Activated T-helper 2 cell treated with anti-CD3 and anti-CD28 coated beads, Interferon-gamma antibody, Interleukin-2, Interleukin-4, amounts not matched to agents 10 μg/mL and 5 μg/mL and 100 μg/mL, durations not matched to agents 14 hours and 24 hours and 36 hours (primary cell): ENCODE results near the gene FLOT1. TPM values are rescaled to one million over a fixed set of nuclear protein-coding genes. Genes with fewer than 3 reads are reported as not detected.
A peak's percentile ranks its signal among the peaks of the same experiment; 100 is the strongest.

Source experiments
- DNase-seq: peaks from one replicate; pipeline ENCODE4 v3.0.0; 2021; ENCODE audit warnings: low spot score
- H3K27ac Mint-ChIP-seq: one replicate; pipeline ENCODE4 v1.8.0; 2021; ENCODE audit warnings: mixed read lengths
- H3K27me3 Mint-ChIP-seq: one replicate; pipeline ENCODE4 v1.8.0; 2021; ENCODE audit warnings: low read depth, mixed read lengths
- H3K36me3 Mint-ChIP-seq: one replicate; pipeline ENCODE4 v1.8.0; 2021; ENCODE audit warnings: low read depth, mixed read lengths
- H3K4me1 Mint-ChIP-seq: one replicate; pipeline ENCODE4 v1.8.0; 2021; ENCODE audit warnings: low read depth, mixed read lengths
- H3K4me3 Mint-ChIP-seq: one replicate; pipeline ENCODE4 v1.8.0; 2021; ENCODE audit warnings: low read depth, mild to moderate bottlenecking, moderate library complexity, mixed read lengths
- H3K9me3 Mint-ChIP-seq: one replicate; pipeline ENCODE4 v1.8.0; 2021; ENCODE audit warnings: mixed read lengths
- intact Hi-C: fragments of 100-400 bp; cut with micrococcal nuclease; formaldehyde crosslinking; loops from one replicate; pipeline ENCODE4 v1.15.1; 2023
- total RNA-seq: library from RNA; stranded (reverse); gene quantifications from 2 replicates; pipeline ENCODE4 v1.2.3, GENCODE V29; 2022

The FLOT1 gene
- total RNA-seq, 1 donor from 2014 or later, result 214 TPM

GRCh38 chr6:30682143-30683117 lies 60.1 kb downstream of the FLOT1 start:
- H3K27me3 Mint-ChIP-seq, result no peaks in the 10 kb centered on the region
- H3K9me3 Mint-ChIP-seq, result no peaks in the 10 kb centered on the region
- peak overlapping the region; percentile 96 for H3K27ac Mint-ChIP-seq
- H3K4me1 Mint-ChIP-seq, result peaks cover 24% of the 10 kb centered on the region
- H3K4me3 Mint-ChIP-seq, result peak overlapping the region; percentile 97
- peak; percentile 88 for DNase-seq
- intact Hi-C loops, result loop anchor here (1.0 to 5.0 kb wide), 10 partner anchors 9 to 355 kb away; partner anchors contain the start of genes DHX16, HLA-E, MDC1 and MRPS18B
- H3K36me3 Mint-ChIP-seq, result peaks cover 80% of the 10 kb centered on the region

GRCh38 chr6:30681766-30682142 lies 60.7 kb downstream of the FLOT1 start:
- Mint-ChIP-seq H3K9me3 (no peaks in the 10 kb centered on the region), H3K27ac (peak overlapping the region; percentile 96), H3K36me3 (peaks cover 87% of the 10 kb centered on the region), H3K4me1 (peaks cover 24% of the 10 kb centered on the region), H3K27me3 (no peaks in the 10 kb centered on the region), H3K4me3 (peak overlapping the region; percentile 97)
- intact Hi-C loops, result loop anchor here (1.0 to 5.0 kb wide), 10 partner anchors 8 to 354 kb away; partner anchors contain the start of genes DHX16, HLA-E, MDC1 and MRPS18B
- DNase-seq, result no peak

- Mint-ChIP-seq H3K36me3 (peaks cover 83% of the 10 kb centered on the region), H3K9me3 (no peaks in the 10 kb centered on the region), H3K4me3 (peak overlapping the region; percentile 97), H3K27me3 (no peaks in the 10 kb centered on the region), H3K4me1 (peaks cover 26% of the 10 kb centered on the region), H3K27ac (peak overlapping the region; percentile 75)
- intact Hi-C loops, result loop anchor here (1.0 to 5.0 kb wide), 7 partner anchors 42 to 353 kb away; partner anchors contain the start of genes HLA-E and TRIM39
- no peak for DNase-seq
Observed at GRCh38 chr6:30679765-30680535, 62.5 kb downstream of the FLOT1 start.

GRCh38 chr6:30678964-30679726 lies 63.3 kb downstream of the FLOT1 start:
- Mint-ChIP-seq H3K36me3 (peaks cover 77% of the 10 kb centered on the region), H3K4me3 (peak overlapping the region; percentile 97), H3K27ac (peak overlapping the region; percentile 75), H3K27me3 (no peaks in the 10 kb centered on the region), H3K4me1 (peaks cover 26% of the 10 kb centered on the region), H3K9me3 (no peaks in the 10 kb centered on the region)
- intact Hi-C loops, result loop anchor here (1.0 kb wide), 1 partner anchor 43 kb away; no protein-coding TSS in a partner anchor
- peak; percentile 86 for DNase-seq

Other genes with a start within 250 kb of the FLOT1 start
- 79.8 and 88.2 TPM in 2 replicates for gene GNL1, start 186.2 kb downstream of the FLOT1 start, total RNA-seq
- 35.0 and 36.6 TPM in 2 replicates for gene PRR3, start 185.4 kb downstream of the FLOT1 start, total RNA-seq
- 102 and 112 TPM in 2 replicates for gene ABCF1, start 171.2 kb downstream of the FLOT1 start, total RNA-seq
- 96.7 and 102 TPM in 2 replicates for gene PPP1R10, start 125.4 kb downstream of the FLOT1 start, total RNA-seq
- 71.9 and 74.9 TPM in 2 replicates for gene MRPS18B, start 124.8 kb downstream of the FLOT1 start, total RNA-seq
- gene ATAT1, start 115.8 kb downstream of the FLOT1 start, total RNA-seq, result 11.8 and 13.9 TPM in 2 replicates
- 23.1 and 28.2 TPM in 2 replicates for gene C6orf136, start 95.6 kb downstream of the FLOT1 start, total RNA-seq
- gene DHX16, start 69.7 kb downstream of the FLOT1 start, total RNA-seq, result 48.4 and 48.5 TPM in 2 replicates
- gene PPP1R18, start 56.0 kb downstream of the FLOT1 start, total RNA-seq, result 137 and 144 TPM in 2 replicates
- 23.1 and 24.2 TPM in 2 replicates for gene NRM, start 51.7 kb downstream of the FLOT1 start, total RNA-seq
- gene MDC1, start 25.4 kb downstream of the FLOT1 start, total RNA-seq, result 88.3 and 96.6 TPM in 2 replicates
- gene TUBB, start 22.3 kb downstream of the FLOT1 start, total RNA-seq, result 1,115 and 1,128 TPM in 2 replicates
- gene IER3, start 1.9 kb upstream of the FLOT1 start, total RNA-seq, result 185 and 190 TPM in 2 replicates
- 11.3 and 13.7 TPM in 2 replicates for gene DDR1, start 141.8 kb upstream of the FLOT1 start, total RNA-seq
- 56.8 and 58.3 TPM in 2 replicates for gene GTF2H4, start 165.5 kb upstream of the FLOT1 start, total RNA-seq
- gene VARS2, start 171.6 kb upstream of the FLOT1 start, total RNA-seq, result 67.0 and 75.0 TPM in 2 replicates
- gene SFTA2, start 189.5 kb upstream of the FLOT1 start, total RNA-seq, result not detected in 2 replicates
- not detected in 2 replicates for gene MUCL3, start 198.3 kb upstream of the FLOT1 start, total RNA-seq
- gene MUC21, start 241.0 kb upstream of the FLOT1 start, total RNA-seq, result not detected in 2 replicates